Measurements from ENCODE around the gene KCTD12.

KCTD12 gene

DNA sequence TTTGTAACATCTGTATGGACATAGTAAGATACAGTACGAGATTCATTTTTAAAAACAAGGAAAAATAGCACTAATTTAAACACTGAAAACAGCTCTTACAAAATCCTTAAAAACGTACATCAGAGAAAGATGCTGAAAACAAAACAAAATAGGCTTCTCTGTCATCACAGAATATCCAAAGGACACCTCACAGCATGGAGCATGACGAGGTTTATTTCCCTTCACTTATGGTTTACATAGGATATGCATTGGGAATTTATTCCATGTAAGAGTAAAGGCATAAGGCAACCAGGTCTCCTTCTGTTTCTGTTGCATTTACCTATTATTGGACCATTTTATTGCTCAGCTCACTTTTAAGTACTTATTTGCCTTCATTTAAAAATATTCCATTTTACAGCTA, 3.0 kb downstream of the KCTD12 start:
- H3K4me1 Mint-ChIP-seq (ENCODE audit: low read depth) = peaks cover 33% of the 10 kb centered on the region
- peak overlapping the region; percentile 93 for H3K4me3 Mint-ChIP-seq
- H3K36me3 Mint-ChIP-seq (ENCODE audit: low read depth) = peaks cover 30% of the 10 kb centered on the region
- H3K27me3 Mint-ChIP-seq = no peaks in the 10 kb centered on the region
- intact Hi-C loops (cut with micrococcal nuclease) = loop anchor here (5.0 kb wide), 1 partner anchor 136 kb away; no protein-coding TSS in a partner anchor
- H3K9me3 Mint-ChIP-seq = no peaks in the 10 kb centered on the region
- H3K27ac Mint-ChIP-seq = peak overlapping the region; percentile 97

DNA sequence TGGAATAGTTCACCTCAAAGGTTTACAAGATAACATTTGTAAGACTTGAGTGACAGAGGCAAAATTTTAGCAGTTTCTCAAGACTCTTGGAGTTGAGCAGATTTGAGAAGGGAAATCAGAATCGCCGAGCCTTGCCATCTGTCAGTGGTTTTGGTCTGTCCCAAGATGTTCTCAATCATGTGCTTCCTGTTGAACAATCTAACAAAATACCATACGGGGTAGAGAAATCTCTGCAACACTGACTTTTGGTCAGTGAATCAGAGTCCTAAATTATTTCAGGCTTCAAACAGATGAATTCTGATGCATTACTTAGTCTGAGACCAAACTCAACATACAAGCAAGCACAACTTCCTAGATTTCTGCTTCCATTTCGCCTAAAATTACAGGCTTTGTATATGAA, 3.8 kb downstream of the KCTD12 start:
- H3K9me3 Mint-ChIP-seq = no peaks in the 10 kb centered on the region
- H3K4me3 Mint-ChIP-seq = peak overlapping the region; percentile 74
- peaks cover 36% of the 10 kb centered on the region for H3K4me1 Mint-ChIP-seq (ENCODE audit: low read depth)
- H3K27me3 Mint-ChIP-seq = no peaks in the 10 kb centered on the region
- intact Hi-C loops (cut with micrococcal nuclease) = loop anchor here (5.0 kb wide), 1 partner anchor 135 kb away; no protein-coding TSS in a partner anchor
- peak overlapping the region; percentile 97 for H3K27ac Mint-ChIP-seq
- H3K36me3 Mint-ChIP-seq (ENCODE audit: low read depth) = peaks cover 36% of the 10 kb centered on the region

DNA sequence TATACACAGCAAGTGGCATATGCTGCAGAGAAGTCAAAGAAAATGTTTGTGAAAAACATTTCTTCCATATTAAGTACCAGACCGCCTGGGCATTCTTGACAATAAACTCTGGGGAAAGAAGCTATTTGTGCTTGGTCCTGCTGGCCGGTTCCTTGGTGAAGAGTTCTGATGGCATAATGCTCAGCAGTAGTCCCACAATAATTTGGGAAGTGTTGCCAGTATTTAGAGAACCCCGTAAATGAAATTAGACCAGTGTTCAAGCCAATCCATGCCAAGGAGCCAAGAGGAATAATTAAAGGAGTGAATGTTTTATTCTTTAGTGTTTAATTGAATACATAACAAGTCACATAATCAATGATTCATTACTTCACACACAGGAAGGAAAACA, 6.3 kb downstream of the KCTD12 start:
- Mint-ChIP-seq H3K9me3 (no peaks in the 10 kb centered on the region), H3K4me1 (ENCODE audit: low read depth) (peaks cover 34% of the 10 kb centered on the region), H3K4me3 (peak overlapping the region; percentile 44), H3K27ac (peak overlapping the region; percentile 97), H3K27me3 (no peaks in the 10 kb centered on the region), H3K36me3 (ENCODE audit: low read depth) (peaks cover 24% of the 10 kb centered on the region)
- intact Hi-C loops (cut with micrococcal nuclease) = loop anchor here (5.0 kb wide), 1 partner anchor 133 kb away; no protein-coding TSS in a partner anchor

DNA sequence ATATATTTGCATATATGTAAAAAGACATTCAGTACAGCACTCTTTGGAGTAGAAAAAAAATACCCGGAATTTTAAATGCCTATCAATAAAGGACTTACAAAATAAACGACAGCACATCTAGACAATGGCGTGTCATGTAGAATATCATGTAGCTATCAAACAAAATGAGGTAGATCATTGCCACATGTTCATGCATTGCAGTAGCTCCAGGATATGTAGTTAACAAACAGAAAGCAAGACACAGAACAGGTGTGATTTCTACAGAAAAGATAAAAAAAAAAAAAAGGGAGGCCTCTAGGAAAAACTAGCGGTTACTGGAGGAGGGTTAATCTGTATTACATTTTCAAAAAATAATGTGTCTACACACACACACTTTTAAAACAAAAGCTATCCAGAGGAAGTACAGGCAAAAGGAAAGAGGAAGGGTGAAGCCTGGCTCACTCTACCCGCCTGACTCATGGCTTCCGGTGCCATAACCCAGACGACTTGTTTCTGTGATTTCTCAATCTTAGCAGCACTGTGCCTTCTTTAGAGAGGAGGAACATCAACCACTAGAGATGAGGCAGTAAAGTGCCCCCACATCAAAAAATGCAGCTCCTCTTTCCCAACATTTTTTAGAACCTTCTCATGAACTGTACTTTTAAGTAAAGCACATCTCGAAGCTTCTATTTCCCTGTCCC, 6.9 kb downstream of the KCTD12 start:
- intact Hi-C loops (cut with micrococcal nuclease) = no loop called here
- peaks cover 39% of the 10 kb centered on the region for H3K4me1 Mint-ChIP-seq (ENCODE audit: low read depth)

DNA sequence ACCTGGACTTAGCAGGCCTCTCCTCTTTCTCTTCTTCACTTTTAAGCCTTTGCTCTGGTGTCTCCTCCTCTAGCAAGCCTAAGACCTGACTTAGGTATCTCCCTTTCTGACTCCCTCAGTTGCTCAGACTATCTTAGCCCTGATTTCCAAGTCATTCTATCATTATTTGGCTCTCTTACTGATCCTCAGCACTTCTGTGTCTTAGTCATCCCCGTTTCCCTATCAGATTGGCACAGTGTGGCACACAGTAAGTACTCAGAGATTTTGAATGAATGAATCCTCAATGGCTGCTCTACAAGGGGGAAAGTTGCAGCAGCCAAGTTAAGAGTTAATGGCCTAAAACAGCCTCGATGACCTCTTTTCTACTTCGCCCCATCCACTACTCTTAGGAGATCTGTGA, 8.2 kb downstream of the KCTD12 start:
- Mint-ChIP-seq H3K27ac (peak overlapping the region; percentile 97), H3K36me3 (ENCODE audit: low read depth) (peaks cover 14% of the 10 kb centered on the region), H3K27me3 (no peaks in the 10 kb centered on the region), H3K9me3 (no peaks in the 10 kb centered on the region), H3K4me1 (ENCODE audit: low read depth) (peaks cover 46% of the 10 kb centered on the region), H3K4me3 (no peak overlapping the region)
- intact Hi-C loops (cut with micrococcal nuclease) = no loop called here

More for the DNA sequence above, 6.9 kb downstream of the KCTD12 start:
- H3K9me3 Mint-ChIP-seq = no peaks in the 10 kb centered on the region
- H3K4me3 Mint-ChIP-seq = peak overlapping the region; percentile 71
- peak overlapping the region; percentile 97 for H3K27ac Mint-ChIP-seq
- no peaks in the 10 kb centered on the region for H3K27me3 Mint-ChIP-seq
- peaks cover 18% of the 10 kb centered on the region for H3K36me3 Mint-ChIP-seq (ENCODE audit: low read depth)

DNA sequence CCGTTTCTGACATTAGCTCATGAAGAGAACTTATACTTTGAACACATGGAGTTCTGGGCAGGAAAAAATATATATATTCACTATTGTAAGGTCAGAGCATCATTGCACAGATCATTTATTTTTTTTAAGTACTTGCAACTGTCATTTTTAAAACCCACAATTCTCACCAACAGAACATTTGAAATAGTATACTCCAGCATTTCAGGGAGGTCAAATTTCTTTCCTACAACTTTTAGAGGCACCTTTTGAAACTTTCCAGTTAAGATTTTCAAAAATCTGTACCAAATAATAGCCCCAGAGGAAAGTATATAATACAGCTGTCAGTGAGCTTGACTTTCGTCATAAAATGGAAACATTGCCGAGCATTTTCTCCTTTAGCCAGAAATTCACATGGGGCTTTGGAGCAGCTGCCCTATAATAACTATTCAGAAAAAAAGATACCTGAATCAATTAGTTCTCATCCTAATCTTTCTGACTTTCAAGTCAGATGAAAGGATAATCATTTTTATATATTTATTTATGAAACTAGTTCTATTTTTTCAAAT, 10.9 kb downstream of the KCTD12 start:
- no peaks in the 10 kb centered on the region for H3K9me3 Mint-ChIP-seq
- H3K4me1 Mint-ChIP-seq (ENCODE audit: low read depth) = peaks cover 63% of the 10 kb centered on the region
- H3K27me3 Mint-ChIP-seq = no peaks in the 10 kb centered on the region

DNA sequence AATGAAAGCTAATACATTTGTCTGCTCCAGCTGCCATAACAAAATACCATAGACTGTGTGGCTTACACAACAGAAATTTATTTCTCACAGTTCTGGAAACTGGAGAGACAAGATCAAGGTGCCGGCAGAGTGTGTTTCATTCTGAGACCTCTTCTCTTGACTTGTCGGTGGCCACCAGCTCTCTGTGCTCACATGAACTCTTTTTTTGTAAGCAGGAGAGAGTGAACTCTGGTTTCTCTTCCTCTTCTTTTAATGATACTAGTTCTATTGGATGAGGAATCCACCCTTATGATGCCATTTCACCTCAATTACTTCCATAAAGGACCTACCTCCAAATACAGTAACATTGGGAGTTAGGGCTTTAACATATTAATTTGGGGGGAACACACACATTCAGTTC, 11.7 kb downstream of the KCTD12 start:
- peaks cover 65% of the 10 kb centered on the region for H3K4me1 Mint-ChIP-seq (ENCODE audit: low read depth)
- peak overlapping the region; percentile 60 for H3K27ac Mint-ChIP-seq
- no peaks in the 10 kb centered on the region for H3K27me3 Mint-ChIP-seq

More for the DNA sequence above, 10.9 kb downstream of the KCTD12 start:
- peaks cover 6% of the 10 kb centered on the region for H3K36me3 Mint-ChIP-seq (ENCODE audit: low read depth)
- H3K27ac Mint-ChIP-seq = peak overlapping the region; percentile 60
- H3K4me3 Mint-ChIP-seq = no peak overlapping the region
- intact Hi-C loops (cut with micrococcal nuclease) = no loop called here

DNA sequence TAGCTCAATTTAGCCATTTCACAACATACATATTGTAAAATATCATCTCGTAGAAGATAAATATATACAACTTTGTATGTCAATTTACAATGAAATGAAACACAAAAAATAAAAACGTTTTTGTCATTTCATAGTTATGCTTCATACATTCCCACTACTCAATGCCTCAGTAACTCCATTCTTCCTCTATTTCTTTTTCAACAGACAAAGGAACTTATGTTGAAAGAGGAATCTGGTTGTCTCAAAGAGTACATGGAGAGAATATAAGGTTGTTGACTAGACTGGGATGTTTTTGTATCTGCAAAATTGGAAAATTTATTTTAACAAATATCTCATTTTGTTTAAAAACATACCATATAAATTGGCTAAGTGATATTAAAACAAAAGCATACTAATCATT, 12.8 kb downstream of the KCTD12 start:
- intact Hi-C loops (cut with micrococcal nuclease) = no loop called here
- Mint-ChIP-seq H3K4me1 (ENCODE audit: low read depth) (peaks cover 59% of the 10 kb centered on the region), H3K27me3 (no peaks in the 10 kb centered on the region)

More for the DNA sequence above, 11.7 kb downstream of the KCTD12 start:
- Mint-ChIP-seq H3K4me3 (peak overlapping the region; percentile 23), H3K9me3 (no peaks in the 10 kb centered on the region), H3K36me3 (ENCODE audit: low read depth) (peaks cover 6% of the 10 kb centered on the region)
- intact Hi-C loops (cut with micrococcal nuclease) = no loop called here

DNA sequence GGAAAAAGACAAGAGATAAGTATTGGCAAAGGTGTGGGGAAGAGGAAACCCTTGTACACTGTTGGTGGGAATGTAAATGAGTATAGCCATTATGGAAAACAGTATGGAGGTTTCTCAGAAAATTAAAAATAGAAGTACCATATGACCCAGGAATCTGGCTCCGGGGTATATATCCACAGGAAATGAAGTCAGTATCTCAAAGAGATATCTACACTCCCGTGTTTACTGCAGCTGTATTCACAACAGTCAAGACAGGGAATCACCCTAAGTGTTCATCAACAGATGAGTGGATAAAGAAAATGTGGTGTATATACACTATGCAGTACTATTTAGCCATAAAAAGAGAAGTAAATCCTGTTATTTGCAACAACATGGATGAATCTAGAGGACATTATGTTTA, 13.5 kb downstream of the KCTD12 start:
- H3K4me1 Mint-ChIP-seq (ENCODE audit: low read depth) = peaks cover 52% of the 10 kb centered on the region
- intact Hi-C loops (cut with micrococcal nuclease) = no loop called here
- no peaks in the 10 kb centered on the region for H3K9me3 Mint-ChIP-seq
- H3K4me3 Mint-ChIP-seq = no peak overlapping the region
- H3K27ac Mint-ChIP-seq = peak overlapping the region; percentile 51
- no peaks in the 10 kb centered on the region for H3K27me3 Mint-ChIP-seq
- H3K36me3 Mint-ChIP-seq (ENCODE audit: low read depth) = peaks cover 3% of the 10 kb centered on the region

More for the DNA sequence above, 12.8 kb downstream of the KCTD12 start:
- no peak overlapping the region for H3K27ac Mint-ChIP-seq
- no peaks in the 10 kb centered on the region for H3K9me3 Mint-ChIP-seq
- peaks cover 6% of the 10 kb centered on the region for H3K36me3 Mint-ChIP-seq (ENCODE audit: low read depth)
- H3K4me3 Mint-ChIP-seq = no peak overlapping the region

DNA sequence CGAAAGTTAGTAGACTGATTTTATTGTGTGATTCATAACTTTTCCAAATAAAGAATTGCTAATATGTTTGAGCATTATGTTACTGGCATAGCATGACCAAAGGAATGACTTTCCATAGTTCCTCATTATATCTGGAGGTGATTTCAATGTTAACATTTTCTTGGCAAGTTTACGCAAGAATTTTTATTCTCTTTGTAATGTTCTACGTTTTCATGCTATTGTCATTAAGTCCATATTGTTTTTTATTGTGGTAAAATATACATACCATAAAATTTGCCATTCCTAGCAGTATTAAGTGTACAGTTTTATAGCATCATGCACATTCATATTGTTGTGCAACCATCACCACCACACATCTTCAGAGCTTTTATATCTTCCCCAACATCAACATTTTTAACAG, 14.8 kb downstream of the KCTD12 start:
- no peak overlapping the region for H3K27ac Mint-ChIP-seq
- no peak overlapping the region for H3K4me3 Mint-ChIP-seq
- no peaks in the 10 kb centered on the region for H3K36me3 Mint-ChIP-seq (ENCODE audit: low read depth)
- peaks cover 44% of the 10 kb centered on the region for H3K4me1 Mint-ChIP-seq (ENCODE audit: low read depth)
- H3K27me3 Mint-ChIP-seq = no peaks in the 10 kb centered on the region
- no peaks in the 10 kb centered on the region for H3K9me3 Mint-ChIP-seq
- intact Hi-C loops (cut with micrococcal nuclease) = no loop called here

DNA sequence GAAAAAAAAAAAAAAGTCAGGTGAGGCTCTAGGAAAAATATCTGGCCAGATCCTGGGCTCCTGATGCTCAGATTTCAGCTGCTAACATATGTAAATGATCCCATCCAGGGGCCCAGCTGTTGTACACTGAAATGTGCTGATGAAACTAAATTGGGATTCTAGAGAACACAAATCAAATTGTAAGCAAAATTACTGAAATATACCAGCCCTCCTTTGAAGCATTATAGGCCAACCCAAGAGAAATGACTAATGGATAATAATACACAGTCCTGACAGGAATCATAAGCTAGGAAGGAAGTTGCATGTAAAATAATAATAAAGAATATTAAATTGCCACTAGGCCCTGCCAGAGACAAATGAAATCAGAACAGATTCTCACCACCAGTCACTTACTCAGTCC, 17.8 kb downstream of the KCTD12 start:
- Mint-ChIP-seq H3K36me3 (ENCODE audit: low read depth) (no peaks in the 10 kb centered on the region), H3K9me3 (peaks cover 6% of the 10 kb centered on the region), H3K27me3 (no peaks in the 10 kb centered on the region), H3K27ac (peak overlapping the region; percentile 72), H3K4me3 (no peak overlapping the region), H3K4me1 (ENCODE audit: low read depth) (peaks cover 35% of the 10 kb centered on the region)
- intact Hi-C loops (cut with micrococcal nuclease) = no loop called here

DNA sequence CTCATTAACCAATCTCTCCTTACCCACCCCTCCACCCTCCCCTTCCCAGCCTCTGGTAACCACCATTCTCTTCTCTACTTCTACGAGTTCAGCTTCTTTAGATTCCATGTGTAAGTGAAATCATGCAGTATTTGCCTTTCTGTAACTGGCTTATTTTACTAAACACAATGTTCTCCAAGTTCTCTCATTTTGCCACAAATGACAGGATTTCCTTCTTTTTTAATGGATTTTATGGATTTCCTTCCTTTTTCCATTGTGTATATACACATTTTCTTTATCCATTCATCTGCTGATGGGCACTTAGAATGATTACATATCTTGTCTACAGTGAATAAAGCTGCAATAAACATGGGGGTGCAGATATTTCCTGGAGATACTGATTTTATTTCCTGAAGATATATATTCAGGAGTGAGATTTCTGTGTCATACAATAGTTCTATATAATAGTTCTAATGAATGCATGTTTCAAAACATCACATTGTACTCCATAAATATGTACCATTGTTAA, 20.2 kb downstream of the KCTD12 start:
- H3K27me3 Mint-ChIP-seq = no peaks in the 10 kb centered on the region
- no peak overlapping the region for H3K27ac Mint-ChIP-seq
- H3K4me1 Mint-ChIP-seq (ENCODE audit: low read depth) = peaks cover 18% of the 10 kb centered on the region
- intact Hi-C loops (cut with micrococcal nuclease) = no loop called here
- no peaks in the 10 kb centered on the region for H3K36me3 Mint-ChIP-seq (ENCODE audit: low read depth)
- no peak overlapping the region for H3K4me3 Mint-ChIP-seq
- peaks cover 8% of the 10 kb centered on the region for H3K9me3 Mint-ChIP-seq

DNA sequence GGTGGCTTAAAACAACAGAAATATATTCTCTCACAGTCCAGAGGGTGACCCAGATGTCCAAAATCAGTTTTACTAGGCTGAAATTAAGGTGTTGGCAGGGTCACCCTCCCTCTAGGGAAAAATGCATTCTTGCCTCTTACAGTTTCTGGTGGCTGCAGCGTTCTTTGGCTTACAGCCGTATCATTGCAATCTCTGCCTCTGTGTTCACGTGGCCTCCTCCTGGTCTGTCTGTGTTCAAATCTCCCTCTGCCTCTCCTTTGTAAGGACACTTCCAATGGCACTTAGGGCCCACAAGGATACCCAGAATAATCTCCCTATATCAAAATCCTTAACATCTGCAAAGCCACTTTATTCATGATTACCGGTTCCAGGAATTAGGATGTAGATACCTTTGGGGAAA, 21.1 kb downstream of the KCTD12 start:
- intact Hi-C loops (cut with micrococcal nuclease) = no loop called here
- H3K36me3 Mint-ChIP-seq (ENCODE audit: low read depth) = no peaks in the 10 kb centered on the region
- no peak overlapping the region for H3K4me3 Mint-ChIP-seq
- peaks cover 20% of the 10 kb centered on the region for H3K4me1 Mint-ChIP-seq (ENCODE audit: low read depth)
- no peaks in the 10 kb centered on the region for H3K27me3 Mint-ChIP-seq
- H3K9me3 Mint-ChIP-seq = peaks cover 12% of the 10 kb centered on the region
- no peak overlapping the region for H3K27ac Mint-ChIP-seq

DNA sequence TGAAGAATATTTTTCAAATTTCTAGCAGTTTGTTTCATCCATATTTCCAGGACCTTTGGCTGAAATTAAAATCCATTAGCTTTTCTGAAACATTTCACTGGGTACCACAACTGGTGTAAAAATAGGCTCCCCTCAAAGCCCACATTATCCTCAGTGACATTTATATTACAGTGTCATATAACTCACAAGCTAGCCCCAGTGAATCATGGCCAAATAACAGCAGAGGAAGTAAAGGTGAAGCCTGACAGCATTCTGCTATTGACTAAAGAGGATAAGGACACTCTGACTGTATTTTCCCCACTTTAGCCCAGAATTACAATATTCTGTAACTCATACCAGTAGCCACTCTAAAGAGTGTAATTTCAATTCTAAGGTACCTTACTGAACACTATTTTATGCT, 21.9 kb downstream of the KCTD12 start:
- Mint-ChIP-seq H3K9me3 (peaks cover 17% of the 10 kb centered on the region), H3K4me1 (ENCODE audit: low read depth) (peaks cover 15% of the 10 kb centered on the region), H3K4me3 (no peak overlapping the region), H3K27me3 (no peaks in the 10 kb centered on the region), H3K36me3 (ENCODE audit: low read depth) (no peaks in the 10 kb centered on the region), H3K27ac (no peak overlapping the region)
- intact Hi-C loops (cut with micrococcal nuclease) = no loop called here
